Activated CD8-positive, alpha-beta memory T cell treated with anti-CD3 and anti-CD28 coated beads, Interleukin-2, amount 50 U/mL, for 24 hours (primary cell): Measurements from ENCODE around the gene GAMT.

Experiments
- DNase-seq: peaks from one replicate; pipeline ENCODE4 v3.0.0-alpha.2; 2020; ENCODE audit errors: extremely low read depth

GAMT gene

DNA sequence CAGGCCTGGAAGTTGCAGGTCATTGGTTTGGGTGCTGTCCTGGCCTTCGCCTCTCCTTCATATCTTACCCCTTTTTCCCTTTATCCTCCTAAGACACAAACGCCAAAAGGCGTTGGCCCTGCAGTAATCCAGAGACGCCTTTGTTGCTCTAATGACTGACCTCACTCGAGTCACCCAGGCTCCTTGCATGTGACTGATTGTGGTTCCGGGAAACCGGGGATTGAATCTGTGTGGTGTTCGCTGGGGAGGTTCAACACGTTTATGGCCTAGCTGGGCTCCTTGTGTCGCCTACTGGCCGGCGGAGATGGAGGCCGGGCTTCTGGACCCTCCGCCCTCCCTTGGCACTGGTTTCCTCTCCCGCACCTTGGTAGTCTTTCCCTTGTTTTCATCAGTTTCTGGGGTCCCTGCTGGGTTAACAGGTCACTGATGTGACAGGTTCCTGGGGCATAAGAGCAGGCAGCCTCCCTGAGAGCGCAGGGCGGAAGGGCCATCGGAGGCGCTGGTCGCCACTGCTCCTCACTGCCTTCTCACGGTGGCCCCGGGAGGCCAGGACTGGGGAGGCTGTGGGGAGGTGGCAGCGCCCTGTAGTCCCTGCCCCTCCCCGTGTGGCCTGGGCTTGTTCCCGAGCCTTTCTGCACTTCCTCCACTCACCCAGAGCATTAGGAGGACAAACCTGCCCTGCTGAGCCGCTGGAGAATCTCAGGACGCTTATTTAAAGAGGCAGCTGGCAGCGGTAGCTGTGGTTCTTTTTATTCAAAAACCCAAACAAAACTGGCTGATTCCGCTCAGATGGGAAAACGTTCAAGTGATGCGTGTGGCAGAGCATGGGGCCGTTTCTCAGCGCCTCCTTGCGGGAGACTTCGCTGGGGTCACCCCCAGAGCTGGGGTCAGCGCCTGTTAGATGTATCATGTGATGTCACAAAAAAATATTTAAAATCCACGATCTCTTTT lies 35.7 kb downstream of the GAMT start:
- no peak for DNase-seq

GRCh38 chr19:1364070-1364704 lies 37.2 kb downstream of the GAMT start:
- DNase-seq, result no peak

DNA sequence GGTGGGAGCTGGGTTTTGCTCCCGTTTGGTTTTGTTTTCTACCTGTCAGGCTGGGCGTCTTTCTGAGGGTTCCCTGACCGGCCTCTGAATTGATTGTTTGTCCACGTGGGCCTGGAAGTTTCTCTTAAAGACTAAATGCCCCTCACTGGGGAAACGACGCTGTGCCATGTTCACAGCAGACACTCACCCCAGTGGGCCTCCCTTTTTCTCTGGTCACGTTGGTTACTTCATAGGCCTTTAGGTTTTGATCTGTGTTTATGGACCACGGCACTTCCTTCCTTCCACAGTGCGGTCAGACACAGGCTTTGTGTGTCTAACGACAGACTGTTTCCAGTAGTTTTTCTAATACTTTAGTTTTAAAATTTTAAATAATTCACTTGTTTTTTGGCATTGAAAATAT lies 37.7 kb downstream of the GAMT start:
- no peak for DNase-seq

DNA sequence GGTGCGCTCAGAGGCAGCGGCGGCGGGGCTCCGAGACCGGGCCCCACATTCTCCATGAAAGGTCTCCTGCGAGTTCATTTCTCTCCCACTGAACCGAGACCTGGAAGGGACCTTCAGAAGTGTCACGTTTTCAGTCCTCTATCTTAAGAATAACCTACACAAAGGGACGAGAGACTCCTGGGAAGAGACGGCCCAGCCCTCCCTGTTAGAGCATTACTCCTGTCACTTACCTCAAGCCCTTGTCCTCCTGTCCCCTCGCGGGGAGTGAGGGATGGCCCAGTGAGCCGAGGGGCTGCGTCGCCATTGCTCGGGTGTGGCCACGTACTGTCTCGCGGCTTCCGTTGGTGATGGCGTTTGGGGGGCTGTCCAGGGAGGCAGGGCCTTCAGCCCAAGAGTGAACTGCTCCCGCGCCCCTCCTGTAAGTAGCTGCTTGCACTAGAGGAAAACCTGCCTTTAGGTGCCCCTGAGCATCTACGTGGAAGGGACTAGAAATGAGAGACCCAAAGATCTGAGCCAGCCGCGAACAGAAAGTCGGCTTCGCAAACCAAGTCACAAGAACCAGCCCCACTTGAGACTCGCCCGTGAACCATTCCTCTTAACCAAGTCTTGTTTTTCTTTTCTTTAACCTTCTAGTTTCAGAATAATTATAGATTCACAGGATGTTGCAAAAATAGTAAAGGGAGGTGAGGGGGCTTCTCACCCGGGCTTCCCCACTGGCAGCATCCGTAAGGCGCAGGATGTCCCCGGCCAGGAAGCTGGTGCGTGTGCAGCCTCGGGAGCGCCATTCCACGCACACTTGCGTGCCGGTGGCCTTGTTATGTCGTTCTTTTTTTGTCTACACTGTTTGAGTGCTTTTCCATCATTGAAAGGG lies 38.7 kb downstream of the GAMT start:
- DNase-seq, result no peak

GRCh38 chr19:1361601-1362386 lies 39.5 kb downstream of the GAMT start:
- DNase-seq, result no peak

GRCh38 chr19:1360818-1361461 lies 40.4 kb downstream of the GAMT start:
- no peak for DNase-seq

DNA sequence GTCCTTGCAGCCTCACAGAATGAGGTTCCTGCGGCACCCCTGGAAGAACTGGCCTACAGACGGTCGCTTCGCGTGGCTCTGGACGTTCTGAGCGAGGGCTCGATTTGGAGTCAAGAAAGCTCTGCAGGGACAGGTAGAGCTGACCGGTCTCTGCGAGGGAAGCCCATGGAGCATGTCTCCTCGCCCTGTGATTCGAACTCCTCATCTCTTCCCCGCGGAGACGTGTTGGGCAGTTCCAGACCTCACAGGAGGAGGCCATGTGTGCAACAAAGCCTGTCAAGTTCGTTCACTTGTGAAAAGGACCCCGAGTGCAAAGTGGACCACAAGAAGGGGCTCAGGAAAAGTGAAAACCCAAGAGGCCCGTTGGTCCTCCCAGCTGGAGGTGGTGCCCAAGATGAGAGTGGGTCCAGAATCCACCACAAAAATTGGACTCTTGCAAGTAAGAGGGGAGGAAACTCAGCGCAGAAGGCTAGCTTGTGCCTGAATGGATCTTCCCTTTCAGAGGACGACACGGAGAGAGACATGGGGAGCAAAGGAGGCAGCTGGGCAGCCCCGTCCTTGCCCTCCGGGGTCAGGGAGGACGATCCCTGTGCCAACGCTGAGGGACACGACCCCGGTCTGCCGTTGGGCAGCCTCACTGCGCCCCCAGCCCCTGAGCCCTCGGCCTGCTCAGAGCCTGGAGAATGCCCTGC lies 41.1 kb downstream of the GAMT start:
- DNase-seq, result no peak

DNA sequence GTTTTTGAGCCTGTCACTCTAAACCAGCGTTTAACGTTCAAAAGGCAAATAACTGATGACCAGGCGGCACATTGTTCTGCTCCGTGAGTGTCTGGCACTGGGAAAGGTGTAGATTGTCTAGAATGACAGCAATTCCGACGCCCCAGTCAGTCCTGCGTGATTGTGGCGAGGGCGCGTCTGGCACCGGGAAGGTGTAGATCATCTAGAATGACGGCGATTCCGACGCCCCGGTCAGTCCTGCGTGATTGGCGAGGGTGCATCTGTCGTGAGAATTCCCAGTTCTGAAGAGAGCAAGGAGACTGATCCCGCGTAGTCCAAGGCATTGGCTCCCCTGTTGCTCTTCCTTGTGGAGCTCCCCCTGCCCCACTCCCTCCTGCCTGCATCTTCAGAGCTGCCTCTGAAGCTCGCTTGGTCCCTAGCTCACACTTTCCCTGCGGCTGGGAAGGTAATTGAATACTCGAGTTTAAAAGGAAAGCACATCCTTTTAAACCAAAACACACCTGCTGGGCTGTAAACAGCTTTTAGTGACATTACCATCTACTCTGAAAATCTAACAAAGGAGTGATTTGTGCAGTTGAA lies 43.7 kb downstream of the GAMT start:
- DNase-seq, result no peak

DNA sequence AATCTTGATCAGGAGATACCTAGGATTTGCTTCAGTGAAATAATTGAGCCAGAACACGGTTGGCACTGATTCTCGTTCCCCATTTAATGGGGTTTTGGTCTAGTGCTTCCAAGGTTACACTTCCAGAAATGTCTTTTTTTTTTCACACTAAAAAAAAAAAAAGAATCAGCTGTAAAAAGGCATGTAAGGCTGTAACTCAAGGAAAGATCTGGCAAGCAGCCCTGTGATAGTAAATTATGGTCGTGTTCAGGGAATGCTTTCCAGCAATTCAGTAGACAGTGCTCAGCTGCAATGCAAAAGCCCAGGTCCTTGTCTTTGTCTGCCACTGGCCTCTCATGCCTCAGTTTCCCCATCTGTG lies 44.9 kb downstream of the GAMT start:
- no peak for DNase-seq

GRCh38 chr19:1355568-1356507 lies 45.5 kb downstream of the GAMT start:
- no peak for DNase-seq

GRCh38 chr19:1354970-1355567 lies 46.3 kb downstream of the GAMT start:
- DNase-seq, result no peak

DNA sequence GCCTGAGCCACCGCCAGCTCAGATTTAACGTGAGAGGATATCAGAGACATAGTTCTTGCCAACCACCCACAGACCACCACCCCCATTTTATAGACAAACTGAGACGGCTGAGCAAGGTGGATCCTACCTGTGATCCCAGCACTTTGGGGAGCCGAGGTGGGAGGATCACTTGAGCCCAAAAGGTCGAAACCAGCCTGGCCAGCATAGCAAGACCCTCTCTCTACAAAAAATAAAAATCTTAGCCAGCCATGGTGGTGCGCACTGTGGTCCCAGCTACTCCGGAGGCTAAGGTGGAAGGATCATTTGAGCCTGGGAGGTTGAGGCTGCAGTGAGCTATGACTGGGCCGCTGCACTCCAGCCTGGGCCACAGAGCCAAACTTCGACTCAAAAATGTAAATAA lies 48.2 kb downstream of the GAMT start:
- DNase-seq, result no peak

GRCh38 chr19:1351381-1351851 lies 49.9 kb downstream of the GAMT start:
- no peak for DNase-seq

GRCh38 chr19:1350867-1351266 lies 50.5 kb downstream of the GAMT start:
- no peak for DNase-seq

GRCh38 chr19:1349211-1349610 lies 52.1 kb downstream of the GAMT start:
- DNase-seq, result no peak
